Suprapubic skin (tissue), 2 donors: ENCODE data around the gene REV3L.

Experiments used
- EP300 ChIP-seq: sonication (generic); formaldehyde crosslinking; IDR thresholded peaks from one replicate; pipeline ENCODE4 v1.6.1; 2017; ENCODE audit warnings: antibody characterized with exemption
- POLR2A ChIP-seq, 2 donors: fragments of 450-650 bp; IDR thresholded peaks; one replicate each; pipeline ENCODE4 v1.6.1; 2017; ENCODE audit warnings: antibody characterized with exemption in 2 of 2, mild to moderate bottlenecking in 2 of 2, moderate library complexity in 2 of 2

DNA sequence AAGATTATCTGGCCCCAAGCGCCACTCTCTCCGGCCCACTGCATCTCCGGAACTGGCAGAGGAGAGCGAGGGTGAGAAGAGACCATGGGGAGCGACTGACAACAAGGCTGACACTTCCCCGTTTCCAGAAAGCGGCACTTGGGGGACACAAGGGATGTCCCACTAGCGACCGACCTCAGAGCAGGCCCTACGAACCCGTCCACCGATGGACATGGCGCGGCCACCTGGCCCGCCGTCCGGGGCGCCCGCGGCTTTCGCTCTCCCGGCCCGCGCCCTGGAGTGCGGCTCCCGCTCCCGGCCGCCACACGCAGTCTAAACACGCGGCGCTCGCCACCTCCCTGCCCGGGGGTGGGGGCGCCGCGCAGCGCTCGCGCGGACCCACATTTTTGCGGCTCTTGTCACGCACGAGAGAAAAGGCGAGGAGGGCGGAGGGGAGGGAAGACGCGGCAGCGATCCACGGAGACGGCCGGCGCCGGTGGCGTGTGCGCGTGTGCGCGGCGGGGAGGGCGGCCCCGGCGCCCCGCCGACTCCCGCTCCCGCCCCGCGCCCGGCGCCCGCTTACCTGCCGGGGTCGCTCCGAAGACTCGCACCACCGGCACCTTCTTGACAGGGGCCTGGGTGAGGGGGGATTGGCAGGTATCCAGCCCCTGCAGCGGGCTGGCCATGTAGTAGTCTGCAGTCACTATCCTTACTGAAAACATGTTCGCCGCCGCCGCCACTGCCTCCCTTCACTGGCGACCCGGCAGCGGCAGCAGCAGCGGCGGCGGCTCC is 645 bp downstream of the REV3L start:
- TF ChIP-seq EP300 (no peak), POLR2A (IDR thresholded peaks at IDR 0.05) (peak in 1 of 2 donors; percentile 21)
